ENCODE measurements around the gene SPDEF.

- TF ChIP-seq PAX5 (IDR thresholded peaks at IDR 0.05; ENCODE audit: insufficient read depth, low read length, severe bottlenecking) (no peak), POLR2A (IDR thresholded peaks at IDR 0.05; ENCODE audit: low read depth, low read length) (no peak), POLR2AphosphoS5 (IDR thresholded peaks at IDR 0.05; ENCODE audit: low read depth, low read length) (no peak), TAF1 (IDR thresholded peaks at IDR 0.05; ENCODE audit: low read depth, low read length) (no peak)
Measured at GRCh38 chr6:34600101-34600500, 44.0 kb upstream of the SPDEF start.

All from GM12891 (cell line).